Suprapubic skin (tissue), 4 donors: ENCODE measurements around the gene PPP1R18. TPM values are rescaled to one million over a fixed set of nuclear protein-coding genes. Genes with fewer than 3 reads are reported as not detected.

Source experiments
- DNase-seq, 2 donors: peaks; one replicate each; pipeline ENCODE4 v3.0.0-alpha.2; 2019; ENCODE audit warnings: low spot score in 2 of 2
- H3K27ac ChIP-seq: fragments of 200-600 bp; sonication (generic); one replicate; pipeline ENCODE4 v1.5.1; 2019
- H3K27me3 ChIP-seq: fragments of 200-600 bp; sonication (generic); one replicate; pipeline ENCODE4 v1.5.1; 2019
- H3K36me3 ChIP-seq: fragments of 200-600 bp; sonication (generic); one replicate; pipeline ENCODE4 v1.5.1; 2019
- H3K4me1 ChIP-seq: fragments of 200-600 bp; sonication (generic); one replicate; pipeline ENCODE4 v1.5.1; 2019
- H3K4me3 ChIP-seq: fragments of 200-600 bp; sonication (generic); one replicate; pipeline ENCODE4 v1.5.1; 2019; ENCODE audit warnings: mild to moderate bottlenecking
- H3K9me3 ChIP-seq: fragments of 200-600 bp; sonication (generic); one replicate; pipeline ENCODE4 v1.5.1; 2019
- CTCF ChIP-seq, 2 donors: fragments of 200-600 bp in 1 of 2; fragments of 450-650 bp in 1 of 2; sonication (generic) in 1 of 2; IDR thresholded peaks; one replicate each; pipeline ENCODE4 v1.5.1; 2016 to 2019; ENCODE audit warnings: antibody characterized with exemption in 2 of 2, mild to moderate bottlenecking in 1 of 2, moderate library complexity in 1 of 2
- EP300 ChIP-seq: sonication (generic); formaldehyde crosslinking; IDR thresholded peaks from one replicate; pipeline ENCODE4 v1.6.1; 2017; ENCODE audit warnings: antibody characterized with exemption
- POLR2A ChIP-seq, 2 donors: fragments of 450-650 bp; IDR thresholded peaks; one replicate each; pipeline ENCODE4 v1.6.1; 2017; ENCODE audit warnings: antibody characterized with exemption in 2 of 2, mild to moderate bottlenecking in 2 of 2, moderate library complexity in 2 of 2
- POLR2AphosphoS5 ChIP-seq, 3 donors: sonication (generic); formaldehyde crosslinking; IDR thresholded peaks; one replicate each; pipeline ENCODE4 v1.6.1; 2017; ENCODE audit warnings: antibody characterized with exemption in 3 of 3
- WGBS: methylation state at CpG from one replicate; pipeline ENCODE4 v1.1.5; 2018; 5-methylcytosine and 5-hydroxymethylcytosine counted together
- total RNA-seq, 4 donors: library from RNA; depleted of rRNA; stranded (reverse); fragments of >200 nt; gene quantifications; one replicate each; pipeline ENCODE4 v1.1.0, GENCODE V29; 2016

Gene PPP1R18
- total RNA-seq, 4 donors from 2014 or later = 25.2 to 31.0 (median 29.2) TPM

- H3K27me3 ChIP-seq = no peaks in the 10 kb centered on the region
- no peak for TF ChIP-seq CTCF (IDR thresholded peaks at IDR 0.05)
- TF ChIP-seq EP300 = no peak
- TF ChIP-seq POLR2A (IDR thresholded peaks at IDR 0.05) = no peak
- TF ChIP-seq POLR2AphosphoS5 (IDR thresholded peaks at IDR 0.05) = no peak
- H3K9me3 ChIP-seq = no peaks in the 10 kb centered on the region
- no peak for DNase-seq
- WGBS = 60% methylated on average over 7 of the region's 7 CpGs
- no peak overlapping the region for H3K27ac ChIP-seq
- H3K36me3 ChIP-seq = peaks cover 56% of the 10 kb centered on the region
- H3K4me3 ChIP-seq = no peak overlapping the region
- H3K4me1 ChIP-seq = peaks cover 20% of the 10 kb centered on the region
Measured at GRCh38 chr6:30712441-30712945, 26.0 kb upstream of the PPP1R18 start.

GRCh38 chr6:30711758-30712380, 25.4 kb upstream of the PPP1R18 start:
- DNase-seq = no peak
- Histone ChIP-seq H3K27me3 (no peaks in the 10 kb centered on the region), H3K9me3 (no peaks in the 10 kb centered on the region), H3K4me3 (no peak overlapping the region), H3K4me1 (peaks cover 20% of the 10 kb centered on the region), H3K27ac (no peak overlapping the region), H3K36me3 (peaks cover 62% of the 10 kb centered on the region)
- TF ChIP-seq EP300 = no peak
- no peak for TF ChIP-seq POLR2A (IDR thresholded peaks at IDR 0.05)
- TF ChIP-seq POLR2AphosphoS5 (IDR thresholded peaks at IDR 0.05) = no peak
- TF ChIP-seq CTCF (IDR thresholded peaks at IDR 0.05) = no peak
- WGBS = 65% methylated on average over 1 of the region's 1 CpG

- H3K9me3 ChIP-seq = no peaks in the 10 kb centered on the region
- H3K36me3 ChIP-seq = peaks cover 83% of the 10 kb centered on the region
Measured at GRCh38 chr6:30709101-30709868, 22.8 kb upstream of the PPP1R18 start.

GRCh38 chr6:30707281-30707850, 20.9 kb upstream of the PPP1R18 start:
- Histone ChIP-seq H3K9me3 (no peaks in the 10 kb centered on the region), H3K36me3 (peaks cover 80% of the 10 kb centered on the region), H3K27ac (no peak overlapping the region), H3K4me3 (no peak overlapping the region), H3K4me1 (peaks cover 8% of the 10 kb centered on the region), H3K27me3 (no peaks in the 10 kb centered on the region)
- no peak for DNase-seq
- 63% methylated on average over 6 of the region's 6 CpGs for WGBS
- no peak for TF ChIP-seq CTCF (IDR thresholded peaks at IDR 0.05)
- TF ChIP-seq EP300 = no peak
- TF ChIP-seq POLR2AphosphoS5 (IDR thresholded peaks at IDR 0.05) = no peak
- no peak for TF ChIP-seq POLR2A (IDR thresholded peaks at IDR 0.05)

More at GRCh38 chr6:30709101-30709868, 22.8 kb upstream of the PPP1R18 start:
- TF ChIP-seq POLR2AphosphoS5 (IDR thresholded peaks at IDR 0.05) (no peak), EP300 (no peak), CTCF (IDR thresholded peaks at IDR 0.05) (no peak), POLR2A (IDR thresholded peaks at IDR 0.05) (no peak)
- DNase-seq = no peak
- no peak overlapping the region for H3K27ac ChIP-seq
- H3K4me3 ChIP-seq = no peak overlapping the region
- 89% methylated on average over 2 of the region's 2 CpGs for WGBS
- H3K27me3 ChIP-seq = no peaks in the 10 kb centered on the region
- peaks cover 13% of the 10 kb centered on the region for H3K4me1 ChIP-seq

- Histone ChIP-seq H3K27me3 (no peaks in the 10 kb centered on the region), H3K27ac (no peak overlapping the region), H3K4me1 (no peaks in the 10 kb centered on the region), H3K4me3 (no peak overlapping the region), H3K9me3 (no peaks in the 10 kb centered on the region), H3K36me3 (peaks cover 69% of the 10 kb centered on the region)
- TF ChIP-seq POLR2A (IDR thresholded peaks at IDR 0.05) = no peak
- no peak for TF ChIP-seq CTCF (IDR thresholded peaks at IDR 0.05)
- TF ChIP-seq EP300 = no peak
- TF ChIP-seq POLR2AphosphoS5 (IDR thresholded peaks at IDR 0.05) = no peak
- 90% methylated on average over 4 of the region's 4 CpGs for WGBS
- no peak for DNase-seq
Measured at GRCh38 chr6:30705620-30706019, 19.2 kb upstream of the PPP1R18 start.
